ENCODE measurements around the gene NLRP10.

Gene NLRP10

GRCh38 chr11:7977232-7977917, 12.1 kb upstream of the NLRP10 start:
- no peak for TF ChIP-seq EZH2phosphoT487 (IDR thresholded peaks at IDR 0.05; ENCODE audit: low read length)
- no peak for TF ChIP-seq CTCF (IDR thresholded peaks at IDR 0.05; ENCODE audit: low read length)
- TF ChIP-seq EZH2 (optimal IDR thresholded peaks at IDR 0.05; ENCODE audit: low read depth, low read length): no peak
- Histone ChIP-seq H3K4me3 (ENCODE audit: low read length) (no peak overlapping the region), H3F3A (ENCODE audit: insufficient read depth, low read length) (no peaks in the 10 kb centered on the region), H3K4me2 (ENCODE audit: low read depth, low read length) (no peak overlapping the region), H3K36me3 (replicated peaks; ENCODE audit: insufficient read depth, low read length) (no peaks in the 10 kb centered on the region), H3K9ac (ENCODE audit: low read length) (no peak overlapping the region), H3K79me2 (ENCODE audit: low read length) (no peaks in the 10 kb centered on the region), H2AFZ (ENCODE audit: low read length) (peak overlapping the region; percentile 25; the same call in 1 of the 2 replicates), H3K9me3 (replicated peaks; ENCODE audit: insufficient read depth, low read length) (no peaks in the 10 kb centered on the region), H3K27ac (ENCODE audit: low read length) (no peak overlapping the region), H3K4me1 (ENCODE audit: low read length) (no peaks in the 10 kb centered on the region), H3K9me2 (replicated peaks; ENCODE audit: insufficient read depth, low read length) (no peaks in the 10 kb centered on the region), H3K27me3 (replicated peaks; ENCODE audit: insufficient read depth, low read length) (no peaks in the 10 kb centered on the region), H4K20me1 (ENCODE audit: insufficient read depth, low read length) (no peaks in the 10 kb centered on the region)
- no peak for DNase-seq

DNA sequence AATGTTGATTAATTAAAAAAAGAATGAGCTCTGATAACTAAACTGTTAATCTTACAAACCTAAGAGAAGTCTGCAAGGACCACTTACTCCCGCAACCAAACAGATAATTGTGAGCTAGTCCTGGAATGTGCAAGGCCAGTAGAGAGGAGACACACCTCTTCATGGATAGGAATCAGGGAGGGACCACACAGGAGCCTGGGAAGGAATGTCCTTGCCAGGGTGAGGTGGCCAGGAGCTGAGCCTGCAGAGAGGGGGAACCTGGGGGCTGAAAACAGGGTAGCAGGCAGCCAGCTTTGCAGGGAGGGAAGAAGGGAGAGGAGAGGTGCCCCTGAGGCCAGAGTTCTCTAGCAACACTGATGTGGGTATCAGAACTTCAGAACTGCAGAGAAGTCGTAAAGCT, 9.4 kb upstream of the NLRP10 start:
- no peak overlapping the region for H3K9ac ChIP-seq (ENCODE audit: low read length)
- no peaks in the 10 kb centered on the region for H3K4me1 ChIP-seq (ENCODE audit: low read length)
- no peak overlapping the region for H3K27ac ChIP-seq (ENCODE audit: low read length)
- no peak for DNase-seq
- H3K27me3 ChIP-seq (replicated peaks; ENCODE audit: insufficient read depth, low read length): no peaks in the 10 kb centered on the region
- H3K9me3 ChIP-seq (replicated peaks; ENCODE audit: insufficient read depth, low read length): no peaks in the 10 kb centered on the region
- no peaks in the 10 kb centered on the region for H3K79me2 ChIP-seq (ENCODE audit: low read length)
- H3K4me3 ChIP-seq (ENCODE audit: low read length): no peak overlapping the region
- H3F3A ChIP-seq (ENCODE audit: insufficient read depth, low read length): no peaks in the 10 kb centered on the region
- no peaks in the 10 kb centered on the region for H4K20me1 ChIP-seq (ENCODE audit: insufficient read depth, low read length)
- H3K4me2 ChIP-seq (ENCODE audit: low read depth, low read length): no peak overlapping the region
- H2AFZ ChIP-seq (ENCODE audit: low read length): no peak overlapping the region
- TF ChIP-seq CTCF (IDR thresholded peaks at IDR 0.05; ENCODE audit: low read length) (no peak), EZH2phosphoT487 (IDR thresholded peaks at IDR 0.05; ENCODE audit: low read length) (no peak), EZH2 (optimal IDR thresholded peaks at IDR 0.05; ENCODE audit: low read depth, low read length) (no peak)
- H3K9me2 ChIP-seq (replicated peaks; ENCODE audit: insufficient read depth, low read length): no peaks in the 10 kb centered on the region
- no peaks in the 10 kb centered on the region for H3K36me3 ChIP-seq (replicated peaks; ENCODE audit: insufficient read depth, low read length)

DNA sequence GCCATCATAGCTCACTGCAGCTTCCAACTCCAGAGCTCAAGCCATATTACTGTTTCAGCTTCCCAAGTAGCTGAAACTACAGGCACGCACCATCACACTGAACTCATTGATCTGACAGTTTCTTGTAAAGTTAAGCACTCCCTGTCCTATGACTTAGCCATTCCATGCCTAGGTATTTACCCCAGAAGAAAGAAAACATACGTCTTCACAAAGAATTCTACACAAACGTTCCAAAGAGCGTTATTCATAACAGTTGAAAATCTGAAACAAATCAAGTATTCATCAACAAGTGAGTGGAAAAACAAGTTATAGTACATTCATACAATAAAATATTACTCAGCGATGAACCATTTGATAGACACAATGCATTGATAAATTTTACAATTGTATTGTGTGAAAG, 7.8 kb upstream of the NLRP10 start:
- Histone ChIP-seq H3K9me3 (replicated peaks; ENCODE audit: insufficient read depth, low read length) (no peaks in the 10 kb centered on the region), H3F3A (ENCODE audit: insufficient read depth, low read length) (no peaks in the 10 kb centered on the region), H3K36me3 (replicated peaks; ENCODE audit: insufficient read depth, low read length) (no peaks in the 10 kb centered on the region), H3K79me2 (ENCODE audit: low read length) (no peaks in the 10 kb centered on the region), H4K20me1 (ENCODE audit: insufficient read depth, low read length) (no peaks in the 10 kb centered on the region), H3K27me3 (replicated peaks; ENCODE audit: insufficient read depth, low read length) (no peaks in the 10 kb centered on the region), H3K4me3 (ENCODE audit: low read length) (no peak overlapping the region), H3K27ac (ENCODE audit: low read length) (no peak overlapping the region), H3K4me1 (ENCODE audit: low read length) (no peaks in the 10 kb centered on the region), H3K9ac (ENCODE audit: low read length) (no peak overlapping the region), H3K9me2 (replicated peaks; ENCODE audit: insufficient read depth, low read length) (no peaks in the 10 kb centered on the region), H2AFZ (ENCODE audit: low read length) (no peak overlapping the region), H3K4me2 (ENCODE audit: low read depth, low read length) (no peak overlapping the region)
- TF ChIP-seq CTCF (IDR thresholded peaks at IDR 0.05; ENCODE audit: low read length) (no peak), EZH2phosphoT487 (IDR thresholded peaks at IDR 0.05; ENCODE audit: low read length) (no peak), EZH2 (optimal IDR thresholded peaks at IDR 0.05; ENCODE audit: low read depth, low read length) (no peak)
- DNase-seq: no peak

Measured in MM.1S (cell line).